Measurements from ENCODE around the gene SLC16A12.
"Not testable (repeated sequence)": the region's sequence is repeated elsewhere in the genome, so short reads cannot be mapped to it uniquely, and the experiment has no call there.

SLC16A12 gene

DNA sequence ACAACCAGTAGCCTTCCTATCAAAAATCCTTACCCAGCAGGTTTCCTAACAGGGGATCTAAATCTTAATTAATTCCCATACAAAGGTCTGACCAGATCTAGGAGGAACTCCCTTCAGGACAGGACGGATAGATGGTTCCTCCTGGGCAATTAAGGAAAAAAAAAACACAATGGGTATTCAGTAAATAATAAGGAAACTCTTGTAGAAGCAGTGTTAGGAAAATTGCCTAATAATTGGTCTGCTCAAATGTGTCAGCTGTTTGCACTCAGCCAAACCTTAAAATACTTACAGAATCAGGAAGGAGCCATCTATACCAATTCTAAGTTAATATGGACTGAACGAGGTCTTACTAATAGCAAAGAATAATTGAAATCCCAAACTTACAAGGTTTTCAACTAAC is 124.3 kb downstream of the SLC16A12 start:
- Mint-ChIP-seq H3K36me3 (ENCODE audit: insufficient read depth) (peaks cover 12% of the 10 kb centered on the region), H3K4me1 (ENCODE audit: low read depth in 2 of 2) (peaks cover 16 to 21% of the 10 kb centered on the region in 2 donors), H3K27ac (peak overlapping the region in 1 of 2 donors; percentile 81)
- DNase-seq; H3K9me3 Mint-ChIP-seq; H3K27me3 Mint-ChIP-seq; ATAC-seq (replicated peaks); H3K4me3 Mint-ChIP-seq: not testable (repeated sequence)

DNA sequence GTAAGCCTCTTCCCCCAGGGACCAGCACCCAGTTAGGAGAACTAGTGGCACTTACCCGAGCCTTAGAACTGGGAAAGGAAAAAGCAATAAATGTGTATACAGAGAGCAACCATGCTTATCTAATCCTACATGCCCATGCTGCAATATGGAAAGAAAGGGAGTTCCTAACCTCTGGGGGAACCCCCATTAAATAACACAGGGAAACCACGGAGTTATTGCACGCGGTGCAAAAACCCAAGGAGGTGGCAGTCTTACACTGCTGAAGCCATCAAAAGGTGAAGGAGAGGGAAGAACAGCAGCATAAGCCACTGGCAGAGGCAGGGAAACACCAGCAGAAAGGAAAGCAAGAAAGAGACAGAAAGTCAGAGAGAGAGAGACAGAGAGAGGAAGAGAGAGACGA is 124.8 kb downstream of the SLC16A12 start:
- not testable (repeated sequence) for DNase-seq; H3K4me3 Mint-ChIP-seq; H3K9me3 Mint-ChIP-seq; H3K27me3 Mint-ChIP-seq; ATAC-seq (replicated peaks); H3K36me3 Mint-ChIP-seq (ENCODE audit: insufficient read depth)
- Mint-ChIP-seq H3K4me1 (ENCODE audit: low read depth in 2 of 2) (peaks cover 12 to 16% of the 10 kb centered on the region in 2 donors), H3K27ac (peak overlapping the region in 1 of 2 donors; percentile 81)

DNA sequence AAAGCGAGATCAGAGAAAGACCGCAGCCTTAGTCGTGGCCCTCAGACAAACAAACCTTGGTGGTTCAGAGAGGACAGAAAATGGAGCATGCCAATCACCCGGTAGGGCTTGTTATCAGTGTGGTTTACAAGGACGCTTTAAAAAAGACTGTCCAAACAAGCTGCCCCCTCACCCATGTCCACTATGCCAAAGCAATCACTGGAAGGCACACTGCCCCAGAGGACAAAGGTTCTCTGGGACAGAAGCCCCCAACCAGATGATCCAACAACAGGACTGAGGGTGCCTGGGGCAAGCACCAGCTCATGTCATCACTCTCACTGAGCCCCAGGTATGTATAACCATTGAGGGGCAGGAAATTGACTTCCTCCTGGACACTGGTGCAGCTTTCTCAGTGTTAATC is 126.1 kb downstream of the SLC16A12 start:
- not testable (repeated sequence) for H3K27ac Mint-ChIP-seq; H3K9me3 Mint-ChIP-seq; H3K4me3 Mint-ChIP-seq; DNase-seq; H3K27me3 Mint-ChIP-seq; H3K36me3 Mint-ChIP-seq (ENCODE audit: insufficient read depth); ATAC-seq (replicated peaks)
- peaks cover 8 to 12% of the 10 kb centered on the region in 2 donors for H3K4me1 Mint-ChIP-seq (ENCODE audit: low read depth in 2 of 2)

DNA sequence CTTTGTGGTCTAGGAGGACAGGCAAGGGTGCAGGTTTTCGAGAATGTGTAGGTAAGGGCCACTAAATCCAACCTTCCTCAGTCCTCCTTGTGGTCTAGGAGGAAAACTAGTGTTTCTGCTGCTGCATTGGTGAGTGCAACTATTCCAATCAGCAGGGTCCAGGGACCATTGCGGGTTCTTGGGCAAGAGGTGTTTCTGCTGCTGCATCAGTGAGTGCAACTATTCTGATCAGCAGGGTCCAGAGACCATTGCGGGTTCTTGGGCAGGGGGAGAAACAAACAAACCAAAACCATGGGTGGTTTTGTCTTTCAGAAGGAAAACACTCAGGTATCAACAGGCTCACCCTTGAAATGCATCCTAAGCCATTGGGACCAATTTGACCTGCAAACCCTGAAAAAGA is 127.6 kb downstream of the SLC16A12 start:
- H3K4me3 Mint-ChIP-seq; H3K36me3 Mint-ChIP-seq (ENCODE audit: insufficient read depth): not testable (repeated sequence)

DNA sequence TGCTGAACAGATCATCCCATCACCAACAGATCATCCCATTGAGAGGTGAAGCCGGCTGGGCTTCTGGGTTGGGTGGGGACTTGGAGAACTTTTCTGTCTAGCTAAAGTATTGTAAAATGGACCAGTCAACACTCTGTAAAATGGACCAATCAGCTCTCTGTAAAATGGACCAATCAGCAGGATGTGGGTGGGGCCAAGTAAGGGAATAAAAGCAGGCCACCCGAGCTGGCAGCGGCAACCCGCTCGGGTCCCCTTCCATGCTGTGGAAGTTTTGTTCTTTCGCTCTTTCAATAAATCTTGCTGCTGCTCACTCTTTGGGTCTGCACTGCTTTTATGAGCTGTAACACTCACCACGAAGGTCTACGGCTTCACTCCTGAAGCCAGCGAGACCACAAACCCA is 129.2 kb downstream of the SLC16A12 start:
- H3K9me3 Mint-ChIP-seq; ATAC-seq (replicated peaks); H3K4me3 Mint-ChIP-seq; DNase-seq; H3K27ac Mint-ChIP-seq; H3K36me3 Mint-ChIP-seq (ENCODE audit: insufficient read depth); H3K4me1 Mint-ChIP-seq (ENCODE audit: low read depth in 2 of 2); H3K27me3 Mint-ChIP-seq: not testable (repeated sequence)

More for the DNA sequence above, 127.6 kb downstream of the SLC16A12 start:
- not testable (repeated sequence) for H3K4me1 Mint-ChIP-seq (ENCODE audit: low read depth in 2 of 2); H3K9me3 Mint-ChIP-seq; DNase-seq; H3K27ac Mint-ChIP-seq; H3K27me3 Mint-ChIP-seq; ATAC-seq (replicated peaks)

DNA sequence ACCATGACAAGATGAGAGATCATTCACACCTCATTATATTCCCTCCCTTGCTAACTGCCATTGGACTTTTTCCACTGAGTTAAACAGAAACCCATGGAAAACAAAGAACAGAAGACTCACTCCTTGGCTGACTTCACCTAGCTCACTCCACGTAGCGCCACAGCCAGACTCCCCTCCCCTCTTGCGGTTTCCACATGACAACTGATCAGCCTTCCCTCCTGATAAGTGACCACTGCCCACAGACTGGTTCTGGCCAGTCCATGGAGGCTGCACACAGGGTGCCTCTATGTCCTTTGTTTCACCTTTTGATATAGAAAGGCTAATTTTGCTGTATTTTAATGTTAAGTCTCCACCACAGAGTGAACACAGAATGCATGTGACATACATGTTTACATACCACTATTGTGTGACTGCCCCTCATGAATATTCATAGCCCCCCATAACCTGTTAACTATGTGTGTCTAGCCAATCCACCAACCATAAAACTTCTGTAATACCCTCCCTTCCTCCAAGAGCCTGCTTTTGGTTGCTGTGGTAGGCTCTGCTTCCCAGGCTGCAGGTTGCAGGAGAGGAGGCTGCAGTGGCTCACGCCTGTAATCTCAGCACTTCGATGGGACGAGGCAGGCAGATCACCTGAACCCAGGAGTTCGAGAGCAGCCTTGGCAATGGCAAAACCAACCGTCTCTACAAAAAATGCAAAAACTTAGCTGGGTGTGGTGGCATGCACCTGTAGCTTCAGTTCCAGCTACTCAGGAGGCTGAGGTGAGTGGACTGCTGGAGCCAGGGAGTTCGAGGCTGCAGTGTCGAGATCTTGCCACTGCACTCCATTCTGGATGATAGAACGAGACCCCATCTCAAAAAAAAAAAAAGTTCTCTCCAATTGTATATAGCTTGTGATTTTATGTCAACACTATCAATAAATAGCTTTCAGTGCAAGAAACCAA is 131.0 kb downstream of the SLC16A12 start:
- DNase-seq (no peak), ATAC-seq (replicated peaks) (no peak)
- Mint-ChIP-seq H3K27me3 (no peaks in the 10 kb centered on the region), H3K4me1 (ENCODE audit: low read depth in 2 of 2) (peaks cover 0 to 2% of the 10 kb centered on the region in 2 donors), H3K27ac (peak overlapping the region in 1 of 2 donors; percentile 75), H3K36me3 (ENCODE audit: insufficient read depth) (no peaks in the 10 kb centered on the region), H3K9me3 (no peaks in the 10 kb centered on the region), H3K4me3 (no peak overlapping the region)

DNA sequence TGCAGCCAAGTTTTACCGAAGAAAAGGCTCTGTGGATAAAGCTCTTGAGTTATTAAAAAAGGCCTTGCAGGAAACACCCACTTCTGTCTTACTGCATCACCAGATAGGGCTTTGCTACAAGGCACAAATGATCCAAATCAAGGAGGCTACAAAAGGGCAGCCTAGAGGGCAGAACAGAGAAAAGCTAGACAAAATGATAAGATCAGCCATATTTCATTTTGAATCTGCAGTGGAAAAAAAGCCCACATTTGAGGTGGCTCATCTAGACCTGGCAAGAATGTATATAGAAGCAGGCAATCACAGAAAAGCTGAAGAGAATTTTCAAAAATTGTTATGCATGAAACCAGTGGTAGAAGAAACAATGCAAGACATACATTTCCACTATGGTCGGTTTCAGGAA is 132.4 kb downstream of the SLC16A12 start:
- Mint-ChIP-seq H3K9me3 (no peaks in the 10 kb centered on the region), H3K4me1 (ENCODE audit: low read depth in 2 of 2) (peaks cover 0 to 2% of the 10 kb centered on the region in 2 donors), H3K4me3 (no peak overlapping the region), H3K27ac (no peak overlapping the region), H3K27me3 (no peaks in the 10 kb centered on the region), H3K36me3 (ENCODE audit: insufficient read depth) (no peaks in the 10 kb centered on the region)
- ATAC-seq (replicated peaks) (no peak), DNase-seq (no peak)

DNA sequence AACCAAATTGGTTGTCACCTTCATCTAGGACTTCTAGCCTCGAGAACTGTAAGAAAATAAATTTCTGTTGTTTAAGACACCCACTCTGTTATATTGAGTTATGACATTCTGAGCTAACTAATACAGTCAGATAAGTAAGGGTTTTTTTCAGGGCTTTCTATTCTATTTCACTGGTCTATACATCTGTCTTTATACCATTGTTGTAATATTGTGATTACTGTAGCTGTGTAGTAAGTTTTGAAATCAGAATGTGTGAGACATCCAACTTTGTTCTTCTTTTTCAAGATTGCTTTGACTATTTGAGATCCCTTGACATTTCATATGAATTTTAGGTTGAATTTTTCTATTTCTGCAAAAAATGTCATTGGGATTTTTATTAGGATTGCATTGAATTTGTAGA is 135.4 kb downstream of the SLC16A12 start:
- Mint-ChIP-seq H3K36me3 (ENCODE audit: insufficient read depth) (no peaks in the 10 kb centered on the region), H3K4me3 (no peak overlapping the region), H3K27me3 (no peaks in the 10 kb centered on the region), H3K27ac (no peak overlapping the region), H3K4me1 (ENCODE audit: low read depth in 2 of 2) (peaks cover 3 to 6% of the 10 kb centered on the region in 2 donors), H3K9me3 (no peaks in the 10 kb centered on the region)
- ATAC-seq (replicated peaks) (no peak), DNase-seq (no peak)

DNA sequence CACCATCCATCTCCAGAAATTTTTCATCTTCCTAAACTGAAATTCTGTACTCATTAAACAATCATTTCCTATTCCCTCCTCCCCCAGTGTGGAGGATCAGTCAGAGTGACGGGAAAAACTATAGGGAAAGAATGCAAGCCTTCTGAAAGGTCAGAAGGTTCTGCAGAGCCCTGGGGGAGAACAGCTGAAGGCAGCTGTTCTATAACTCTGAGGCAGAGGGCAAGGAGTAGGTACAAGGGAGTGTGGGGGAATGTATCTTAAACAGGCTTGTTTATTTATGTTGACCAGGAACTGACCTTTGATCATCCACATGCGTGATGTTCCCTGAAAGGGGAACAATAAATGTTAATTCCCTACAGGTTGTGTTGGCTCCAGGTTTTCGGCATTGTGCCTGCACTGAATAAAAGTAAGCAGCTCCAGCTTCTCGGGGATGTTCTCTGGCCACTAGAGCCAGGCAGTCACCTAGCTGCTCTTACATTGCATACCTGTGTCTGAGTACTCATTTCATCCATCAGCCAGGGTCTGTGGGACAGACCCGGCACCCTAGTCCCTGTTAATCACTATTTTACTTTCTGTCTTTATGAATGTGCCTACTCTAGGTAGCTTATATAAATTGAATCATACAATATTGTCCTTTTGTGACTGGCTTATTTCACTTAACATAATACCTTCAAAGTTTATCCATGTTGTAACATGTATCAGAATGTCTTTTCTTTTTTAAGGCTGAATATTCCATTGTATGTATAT is 137.2 kb downstream of the SLC16A12 start:
- DNase-seq (no peak), ATAC-seq (replicated peaks) (no peak)
- Mint-ChIP-seq H3K27ac (no peak overlapping the region), H3K27me3 (no peaks in the 10 kb centered on the region), H3K4me1 (ENCODE audit: low read depth in 2 of 2) (peaks cover 3 to 4% of the 10 kb centered on the region in 2 donors), H3K9me3 (no peaks in the 10 kb centered on the region), H3K36me3 (ENCODE audit: insufficient read depth) (no peaks in the 10 kb centered on the region), H3K4me3 (no peak overlapping the region)

DNA sequence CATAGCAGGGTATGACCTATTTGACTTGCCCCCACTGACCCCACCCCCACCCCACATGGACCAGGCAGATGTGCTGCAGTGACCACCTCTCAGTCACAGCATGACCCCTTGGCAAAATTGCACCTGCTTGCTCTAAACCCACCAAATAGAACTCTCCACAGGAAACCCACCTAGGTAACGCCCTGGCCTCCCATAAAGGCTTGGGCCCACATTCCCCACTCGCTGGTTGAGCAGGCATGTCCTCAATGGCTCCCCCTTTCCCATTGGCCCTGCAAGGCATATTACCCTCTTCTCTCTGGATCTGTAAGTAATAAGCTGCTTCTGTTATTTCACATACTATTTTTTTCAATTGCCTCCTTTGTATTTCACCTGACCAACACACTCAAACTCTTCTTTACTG is 140.3 kb downstream of the SLC16A12 start:
- Mint-ChIP-seq H3K4me1 (ENCODE audit: low read depth in 2 of 2) (peaks cover 10 to 16% of the 10 kb centered on the region in 2 donors), H3K27me3 (no peaks in the 10 kb centered on the region), H3K9me3 (no peaks in the 10 kb centered on the region), H3K4me3 (no peak overlapping the region), H3K36me3 (ENCODE audit: insufficient read depth) (peaks cover 9% of the 10 kb centered on the region), H3K27ac (peak overlapping the region in 1 of 2 donors; percentile 41)
- ATAC-seq (replicated peaks) (no peak), DNase-seq (no peak)

DNA sequence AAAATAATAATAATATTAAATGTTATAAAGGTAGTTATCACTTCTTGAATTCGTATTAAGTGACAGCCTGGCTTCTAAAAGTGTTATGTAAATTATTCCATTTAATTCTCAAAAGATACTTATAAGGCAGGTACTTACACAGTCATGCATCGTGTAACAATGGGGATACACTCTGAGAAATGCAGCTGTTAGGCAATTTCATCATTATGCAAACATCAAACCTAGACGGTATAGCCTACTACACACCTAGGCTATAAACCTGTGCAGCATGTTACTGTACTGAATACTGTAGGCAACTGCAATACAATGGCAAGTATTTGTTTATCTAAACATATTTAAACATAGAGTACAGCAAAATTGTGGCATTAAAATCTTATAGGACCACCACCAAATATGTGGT is 141.5 kb downstream of the SLC16A12 start:
- Mint-ChIP-seq H3K27me3 (no peaks in the 10 kb centered on the region), H3K27ac (no peak overlapping the region), H3K36me3 (ENCODE audit: insufficient read depth) (peaks cover 9% of the 10 kb centered on the region), H3K4me3 (no peak overlapping the region), H3K4me1 (ENCODE audit: low read depth in 2 of 2) (peaks cover 10 to 16% of the 10 kb centered on the region in 2 donors), H3K9me3 (no peaks in the 10 kb centered on the region)
- DNase-seq = no peak
- ATAC-seq (replicated peaks) = no peak

DNA sequence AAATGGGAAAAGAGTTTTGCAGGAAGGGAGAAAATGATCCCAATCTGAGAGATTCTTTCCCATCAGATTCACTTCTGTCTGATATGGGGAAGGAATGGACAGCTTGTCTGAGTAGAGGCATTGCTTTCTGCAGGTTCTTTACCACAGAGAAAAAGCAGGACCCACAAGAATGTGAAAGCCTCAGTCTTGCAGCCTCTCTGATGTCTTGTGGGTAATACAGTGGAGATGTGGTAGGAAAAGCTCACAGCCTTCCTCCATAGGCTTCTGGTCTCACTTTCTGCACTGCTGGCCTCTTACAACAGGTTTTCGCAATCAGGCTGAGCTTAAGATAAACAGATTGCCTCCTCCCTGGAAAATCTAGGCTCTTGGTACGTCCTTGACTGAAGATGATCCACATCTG is 142.4 kb downstream of the SLC16A12 start:
- peak overlapping the region in 1 of 2 donors; percentile 93 for H3K27ac Mint-ChIP-seq
- peaks cover 10 to 16% of the 10 kb centered on the region in 2 donors for H3K4me1 Mint-ChIP-seq (ENCODE audit: low read depth in 2 of 2)
- DNase-seq = no peak
- H3K4me3 Mint-ChIP-seq = peak overlapping the region; percentile 83 to 96
- ATAC-seq (replicated peaks) = peak; percentile 40
- H3K27me3 Mint-ChIP-seq = no peaks in the 10 kb centered on the region
- no peaks in the 10 kb centered on the region for H3K9me3 Mint-ChIP-seq
- H3K36me3 Mint-ChIP-seq (ENCODE audit: insufficient read depth) = peaks cover 9% of the 10 kb centered on the region

DNA sequence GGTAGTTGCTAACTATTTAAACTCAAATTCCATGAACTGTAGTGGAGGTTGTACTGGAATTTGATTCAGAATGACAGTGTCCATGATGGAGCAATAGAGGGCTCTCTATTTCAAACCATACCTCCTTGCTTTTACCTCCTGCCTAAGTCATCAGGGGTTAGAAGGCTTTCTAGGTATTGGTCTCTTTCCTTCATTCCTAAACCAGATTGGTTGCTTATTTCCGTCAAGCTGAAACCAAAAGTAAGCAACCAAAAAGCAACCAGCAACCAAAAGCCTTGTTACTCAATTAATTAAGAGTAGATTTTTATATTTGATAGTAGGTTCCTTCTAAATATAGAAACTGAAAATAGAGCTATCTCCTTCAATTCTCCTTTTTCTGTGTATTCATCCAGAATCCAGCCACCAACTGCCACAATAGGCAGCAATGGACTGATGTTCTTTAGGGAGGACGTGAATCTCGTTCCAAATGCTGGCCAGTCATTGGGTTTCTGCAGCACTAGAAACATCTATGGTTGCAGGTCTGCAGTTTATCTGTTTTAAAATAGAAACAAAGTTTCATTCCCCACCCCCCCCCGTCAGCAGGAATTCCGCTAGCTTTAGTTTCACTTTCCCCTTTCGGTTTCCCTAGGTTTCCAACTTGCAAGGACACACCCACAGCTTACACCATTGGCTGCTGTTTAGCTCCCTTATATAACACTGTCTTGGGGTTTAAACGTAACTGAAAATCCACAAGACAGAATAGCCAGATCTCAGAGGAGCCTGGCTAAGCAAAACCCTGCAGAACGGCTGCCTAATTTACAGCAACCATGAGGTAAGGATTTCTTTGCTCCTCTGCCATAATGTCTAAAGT is 143.3 kb downstream of the SLC16A12 start, which contains the start of gene IFIT1:
Gene IFIT1 (plus strand): TSS at position 717 of the 850 bp plus-strand sequence. CDS start 90 bp downstream, at position 807.
- Mint-ChIP-seq H3K27me3 (no peaks in the 10 kb centered on the region), H3K4me1 (ENCODE audit: low read depth in 2 of 2) (peaks cover 10 to 16% of the 10 kb centered on the region in 2 donors), H3K4me3 (peak within 1 kb of the TSS; percentile 83 to 96), H3K27ac (peak within 1 kb of the TSS; percentile 89 to 93), H3K36me3 (ENCODE audit: insufficient read depth) (peaks cover 9% of the 10 kb centered on the region), H3K9me3 (no peaks in the 10 kb centered on the region)
- DNase-seq = peak; percentile 14 to 36 (median 23)
- peak; percentile 91 for ATAC-seq (replicated peaks)

All from effector memory CD8-positive, alpha-beta T cell (primary cell).